HG02870 (cell line): ENCODE data around the gene TBCB.
"Not testable (repeated sequence)": the region's sequence is repeated elsewhere in the genome, so short reads cannot be mapped to it uniquely, and the experiment has no call there.

Experiments used
- ATAC-seq: cut with Tn5 transposase; IDR thresholded peaks from one replicate; pipeline ENCODE4 v1.9.1; 2021; ENCODE audit warnings: mild to moderate bottlenecking, moderate library complexity; ENCODE audit not compliant: unreplicated experiment

Gene TBCB

GRCh38 chr19:36115453-36116343 lies at the start of gene TBCB:
Gene TBCB (plus strand): TSS chr19:36115468. CDS start chr19:36115561, 93 bp downstream.
- ATAC-seq = peak; percentile 22

- no peak for ATAC-seq
Observed at GRCh38 chr19:36067681-36068080, 47.6 kb upstream of the TBCB start.

DNA sequence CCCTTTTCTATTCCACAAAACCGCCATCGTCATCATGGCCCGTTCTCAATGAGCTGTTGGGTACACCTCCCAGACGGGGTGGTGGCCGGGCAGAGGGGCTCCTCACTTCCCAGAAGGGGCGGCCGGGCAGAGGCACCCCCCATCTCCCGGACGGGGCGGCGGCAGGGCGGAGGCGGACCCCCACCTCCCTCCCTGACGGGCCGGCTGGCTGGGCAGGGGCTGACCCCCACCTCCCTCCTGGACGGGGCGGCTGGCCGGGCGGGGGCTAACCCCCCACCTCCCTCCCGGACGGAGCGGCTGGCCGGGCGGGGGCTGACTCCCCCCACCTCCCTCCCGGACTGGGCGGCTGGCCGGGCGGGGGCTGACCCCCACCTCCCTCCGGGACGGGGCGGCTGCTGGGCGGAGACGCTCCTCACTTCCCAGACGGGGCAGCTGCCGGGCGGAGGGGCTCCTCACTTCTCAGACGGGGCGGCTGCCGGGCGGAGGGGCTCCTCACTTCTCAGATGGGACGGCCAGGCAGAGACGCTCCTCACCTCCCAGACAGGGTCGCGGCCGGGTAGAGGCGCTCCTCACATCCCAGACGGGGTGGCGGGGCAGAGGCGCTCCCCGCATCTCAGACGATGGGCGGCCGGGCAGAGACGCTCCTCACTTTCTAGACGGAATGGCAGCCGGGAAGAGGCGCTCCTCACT lies 46.3 kb upstream of the TBCB start:
- ATAC-seq = not testable (repeated sequence)

- no peak for ATAC-seq
Observed at GRCh38 chr19:36072081-36072480, 43.2 kb upstream of the TBCB start.

- ATAC-seq = no peak
Observed at GRCh38 chr19:36073121-36073876, 42.0 kb upstream of the TBCB start.

- no peak for ATAC-seq
Observed at GRCh38 chr19:36079389-36079945, 35.8 kb upstream of the TBCB start.

- no peak for ATAC-seq
Observed at GRCh38 chr19:36081385-36081784, 33.9 kb upstream of the TBCB start.

GRCh38 chr19:36081894-36082293 lies 33.4 kb upstream of the TBCB start:
- no peak for ATAC-seq

DNA sequence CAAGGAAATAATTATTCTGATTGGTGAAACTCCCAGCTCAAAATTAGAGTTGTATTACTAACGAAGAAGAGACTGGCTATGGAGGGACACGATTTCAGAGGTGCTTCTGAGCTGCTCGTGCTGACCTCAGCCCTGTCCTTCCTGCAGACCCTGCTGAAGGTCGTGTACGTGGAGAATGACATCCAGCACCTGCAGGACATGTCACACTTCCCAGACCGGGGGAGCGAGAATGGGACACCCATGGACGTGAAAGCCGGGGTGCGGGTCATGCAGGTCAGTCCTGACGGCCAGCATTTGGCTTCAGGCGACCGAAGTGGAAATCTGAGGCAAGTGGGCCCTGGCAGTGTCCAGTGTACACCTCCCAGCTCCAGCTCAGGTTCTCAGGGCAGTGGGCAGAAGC lies 32.4 kb upstream of the TBCB start:
- ATAC-seq = no peak

DNA sequence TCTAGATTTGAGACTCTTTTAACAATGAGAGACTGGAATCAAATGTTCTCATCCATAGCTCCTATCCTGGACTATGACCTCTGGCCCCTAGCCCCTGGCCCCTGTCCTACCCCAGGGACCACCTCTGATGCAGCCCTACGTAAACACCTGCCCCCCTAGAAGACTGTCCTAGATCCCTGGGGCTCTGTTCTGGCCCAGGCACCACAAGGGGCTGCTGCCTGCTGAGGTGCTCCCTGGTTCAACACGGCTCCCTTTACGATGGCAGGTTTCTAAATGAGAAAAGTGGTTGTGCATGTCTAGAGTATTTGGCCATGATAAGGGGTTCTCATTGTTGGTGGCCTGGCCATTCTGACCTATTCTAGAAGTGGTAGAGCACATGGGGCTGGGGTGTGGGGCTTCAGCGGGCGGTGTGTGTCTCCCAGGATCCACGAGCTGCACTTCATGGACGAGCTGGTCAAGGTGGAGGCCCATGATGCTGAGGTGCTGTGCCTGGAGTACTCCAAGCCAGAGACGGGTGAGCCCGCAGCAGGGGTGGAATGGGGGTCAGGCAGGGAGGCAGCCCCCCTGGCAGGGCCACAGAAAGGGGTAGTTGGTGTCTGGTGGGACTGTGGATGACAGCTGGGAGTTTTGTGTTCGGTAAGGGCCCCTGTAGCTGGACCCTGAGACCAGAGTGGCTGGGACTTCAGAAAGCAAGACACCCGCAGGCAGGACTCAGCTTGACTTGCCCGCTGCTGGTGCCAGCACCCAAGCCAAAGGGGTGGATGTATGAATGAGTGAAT lies 30.8 kb upstream of the TBCB start:
- no peak for ATAC-seq

DNA sequence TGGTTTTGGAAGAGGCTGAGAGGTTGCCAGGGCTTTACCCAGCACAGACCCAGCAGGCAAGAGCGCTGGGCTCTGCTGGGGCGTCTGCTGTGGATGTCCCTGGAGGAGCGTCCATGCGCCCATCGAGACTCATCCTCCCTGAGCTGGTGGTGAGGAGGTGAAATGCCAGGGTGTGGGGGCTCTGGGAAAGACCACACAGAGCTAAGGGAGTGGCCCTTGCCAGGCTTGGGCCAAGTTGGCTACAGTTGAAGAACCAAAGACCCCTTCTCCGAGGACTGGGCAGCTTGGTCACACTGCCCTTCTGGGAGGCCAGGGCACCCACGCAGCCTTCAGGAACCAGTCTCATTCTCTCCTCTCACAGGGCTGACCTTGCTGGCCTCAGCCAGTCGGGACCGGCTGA lies 28.9 kb upstream of the TBCB start:
- ATAC-seq = no peak

- ATAC-seq = no peak
Observed at GRCh38 chr19:36089847-36090246, 25.4 kb upstream of the TBCB start.

DNA sequence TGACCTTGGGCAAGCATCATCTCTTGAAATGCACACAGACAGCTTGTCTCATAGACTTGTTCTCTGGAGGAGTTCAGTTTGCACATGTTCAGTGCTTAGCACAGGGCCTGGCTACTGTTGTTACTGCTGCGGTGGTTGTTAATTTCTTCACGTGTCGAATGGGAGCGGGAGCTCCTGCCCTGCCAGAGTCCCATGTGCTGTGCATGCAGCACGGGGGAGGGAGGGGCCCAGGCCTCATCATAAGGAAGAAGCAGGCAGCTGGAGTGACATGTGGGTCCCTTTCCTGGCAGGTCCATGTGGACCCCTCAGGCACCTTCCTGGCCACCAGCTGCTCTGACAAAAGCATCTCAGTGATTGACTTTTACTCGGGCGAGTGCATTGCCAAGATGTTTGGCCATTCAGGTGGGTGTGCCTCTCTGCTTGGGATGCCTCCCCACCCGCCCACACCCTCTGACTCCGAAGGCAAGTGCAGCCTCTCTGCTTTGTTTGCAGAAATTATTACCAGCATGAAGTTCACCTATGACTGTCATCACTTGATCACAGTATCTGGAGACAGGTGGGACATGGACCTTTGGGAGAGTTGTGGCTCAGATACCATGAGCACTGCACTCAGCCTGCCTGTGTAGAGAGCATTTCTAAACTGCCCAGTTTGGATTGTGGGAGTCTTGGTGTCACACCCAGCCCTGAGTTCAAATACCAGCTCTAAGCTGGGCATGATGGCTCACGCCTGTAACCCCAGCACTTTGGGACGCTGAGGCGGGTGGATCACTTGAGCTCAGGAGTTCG lies 24.2 kb upstream of the TBCB start:
- no peak for ATAC-seq

DNA sequence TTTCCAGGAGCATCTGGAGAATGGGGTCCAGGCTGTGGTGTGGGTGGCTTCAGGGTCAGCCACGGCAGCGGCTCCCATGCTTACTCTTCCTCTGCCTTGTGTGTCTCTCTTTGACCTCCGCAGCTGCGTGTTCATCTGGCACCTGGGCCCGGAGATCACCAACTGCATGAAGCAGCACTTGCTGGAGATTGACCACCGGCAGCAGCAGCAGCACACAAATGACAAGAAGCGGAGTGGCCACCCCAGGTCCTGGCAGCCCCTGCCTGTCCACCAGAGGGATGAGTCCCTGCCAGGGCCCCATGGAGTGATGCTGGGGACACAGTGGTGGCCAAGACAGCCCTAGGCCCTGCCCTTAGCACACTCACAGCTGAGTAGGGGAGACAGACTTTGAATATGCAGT lies 22.7 kb upstream of the TBCB start:
- ATAC-seq = no peak

GRCh38 chr19:36093146-36093662 lies 22.1 kb upstream of the TBCB start:
- ATAC-seq = no peak

DNA sequence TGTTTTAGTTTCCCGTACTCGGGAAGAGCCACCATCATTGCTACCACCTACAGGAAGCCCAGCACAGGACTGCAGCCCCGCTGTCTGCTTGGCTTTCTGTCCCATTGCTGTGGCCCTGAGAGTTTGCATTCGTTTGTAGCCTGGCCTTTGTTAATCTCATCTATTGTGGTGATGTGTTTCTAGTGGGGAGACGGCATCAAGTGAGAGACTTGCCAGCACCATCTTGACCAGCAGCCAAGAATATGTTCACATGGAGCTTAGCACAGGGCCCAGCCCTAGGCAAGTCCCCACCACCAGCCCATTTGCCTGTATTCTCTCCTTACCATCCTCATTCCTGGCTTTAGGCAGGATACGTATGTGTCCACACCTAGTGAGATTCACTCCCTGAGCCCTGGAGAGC lies 21.6 kb upstream of the TBCB start:
- no peak for ATAC-seq

GRCh38 chr19:36097036-36097435 lies 18.2 kb upstream of the TBCB start:
- ATAC-seq = no peak

GRCh38 chr19:36099166-36099785 lies 16.0 kb upstream of the TBCB start:
- ATAC-seq = no peak

- ATAC-seq = no peak
Observed at GRCh38 chr19:36100476-36100875, 14.8 kb upstream of the TBCB start.
